NB4 (cell line): ENCODE results near the gene IMPG2.
A peak's percentile ranks its signal among the peaks of the same experiment; 100 is the strongest.

Experiments used
- DNase-seq: peaks from one replicate; pipeline ENCODE4 v3.0.0; 2010; ENCODE audit warnings: low read depth
- H3K4me3 ChIP-seq: one replicate; pipeline ENCODE4 v1.5.1; 2011; ENCODE audit warnings: mild to moderate bottlenecking, low read depth, low read length, moderate library complexity
- CTCF ChIP-seq: IDR thresholded peaks from one replicate; pipeline ENCODE4 v1.5.1; 2012; ENCODE audit warnings: low read depth, low read length
- MAX ChIP-seq: IDR thresholded peaks from 2 replicates; pipeline ENCODE4 v1.6.1; 2011; ENCODE audit warnings: low read depth, low read length
- MYC ChIP-seq: IDR thresholded peaks from 2 replicates; pipeline ENCODE4 v1.6.1; 2011; ENCODE audit warnings: low read depth, low read length
- POLR2A ChIP-seq: IDR thresholded peaks from 2 replicates; pipeline ENCODE4 v1.6.1; 2011; ENCODE audit warnings: mild to moderate bottlenecking; ENCODE audit not compliant: insufficient read length; ENCODE audit errors: extremely low read depth

IMPG2 gene

GRCh38 chr3:101200461-101200860 is 119.9 kb downstream of the IMPG2 start:
- no peak for DNase-seq
- no peak for TF ChIP-seq POLR2A
- H3K4me3 ChIP-seq, result no peak overlapping the region

- H3K4me3 ChIP-seq, result no peak overlapping the region
- DNase-seq, result peak; percentile 13
- no peak for TF ChIP-seq POLR2A
- TF ChIP-seq MYC, result no peak
Observed at GRCh38 chr3:101195951-101196713, 124.2 kb downstream of the IMPG2 start.

- H3K4me3 ChIP-seq, result no peak overlapping the region
- DNase-seq, result no peak
- no peak for TF ChIP-seq POLR2A
- no peak for TF ChIP-seq MYC
Observed at GRCh38 chr3:101194392-101194791, 126.0 kb downstream of the IMPG2 start.

- no peak for DNase-seq
- no peak overlapping the region for H3K4me3 ChIP-seq
- TF ChIP-seq POLR2A (no peak), CTCF (no peak), MAX (no peak), MYC (no peak)
Observed at GRCh38 chr3:101193957-101194356, 126.4 kb downstream of the IMPG2 start.

GRCh38 chr3:101189796-101190195 is 130.6 kb downstream of the IMPG2 start:
- H3K4me3 ChIP-seq, result no peak overlapping the region
- TF ChIP-seq MYC (no peak), POLR2A (no peak), MAX (no peak), CTCF (no peak)
- no peak for DNase-seq

GRCh38 chr3:101189176-101189575 is 131.2 kb downstream of the IMPG2 start:
- no peak for DNase-seq
- no peak for TF ChIP-seq POLR2A
- TF ChIP-seq MYC, result no peak
- no peak for TF ChIP-seq MAX
- TF ChIP-seq CTCF, result no peak
- H3K4me3 ChIP-seq, result no peak overlapping the region

- TF ChIP-seq MYC (no peak), MAX (no peak), CTCF (no peak), POLR2A (no peak)
- no peak overlapping the region for H3K4me3 ChIP-seq
- no peak for DNase-seq
Observed at GRCh38 chr3:101185341-101185740, 135.0 kb downstream of the IMPG2 start.

- no peak for TF ChIP-seq MAX
- TF ChIP-seq POLR2A, result no peak
- TF ChIP-seq CTCF, result no peak
- no peak for TF ChIP-seq MYC
- DNase-seq, result no peak
- H3K4me3 ChIP-seq, result no peak overlapping the region
Observed at GRCh38 chr3:101184111-101184510, 136.3 kb downstream of the IMPG2 start.
